Measurements from ENCODE around the gene SERPINF2. TPM values are rescaled to one million over a fixed set of nuclear protein-coding genes. Genes with fewer than 3 reads are reported as not detected.

The SERPINF2 gene
- total and polyA plus RNA-seq, 3 donors from 2014 or later, result 15.3 to 41.9 (median 31.7) TPM

DNA sequence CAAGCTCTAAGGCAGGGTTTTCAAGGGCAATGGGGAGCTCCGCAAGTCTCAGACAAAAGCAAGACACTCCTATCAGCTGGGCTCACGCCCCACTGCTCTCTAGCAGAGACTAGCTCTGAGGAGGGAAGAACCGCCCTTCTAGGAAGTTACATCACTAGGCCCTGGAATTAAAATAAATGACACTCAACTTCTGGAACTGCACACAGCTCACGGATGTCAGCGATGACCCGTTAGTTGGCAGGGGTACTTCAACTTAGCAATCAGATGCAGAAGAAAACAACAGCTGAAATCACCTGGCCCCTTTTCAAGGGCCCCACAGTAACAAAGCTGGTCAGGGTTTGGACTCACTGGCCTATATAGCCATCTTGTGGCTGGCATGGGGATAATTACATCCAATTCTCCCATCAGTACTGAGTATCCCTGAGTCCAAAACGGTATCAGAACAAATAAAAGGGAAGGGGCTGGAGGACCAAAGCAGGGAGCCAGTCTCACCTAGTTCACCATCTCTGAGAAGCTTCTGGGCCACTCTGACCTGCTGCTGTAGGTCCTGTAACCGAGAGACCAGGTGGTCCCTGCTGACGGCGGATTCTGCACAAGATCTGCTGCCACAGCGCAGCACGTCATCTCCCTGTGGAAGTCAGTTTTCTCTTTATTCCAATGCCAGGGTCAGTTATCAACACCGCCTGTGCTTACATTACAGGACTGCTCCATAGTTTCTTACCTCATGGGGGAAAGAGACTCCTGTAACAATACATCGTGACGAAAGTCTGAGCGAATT lies 41.4 kb downstream of the SERPINF2 start:
- H3K36me3 ChIP-seq (ENCODE audit: low read depth, missing control alignments), result no peaks in the 10 kb centered on the region
- no peaks in the 10 kb centered on the region for H3K9me3 ChIP-seq
- TF ChIP-seq, protein P1, sequence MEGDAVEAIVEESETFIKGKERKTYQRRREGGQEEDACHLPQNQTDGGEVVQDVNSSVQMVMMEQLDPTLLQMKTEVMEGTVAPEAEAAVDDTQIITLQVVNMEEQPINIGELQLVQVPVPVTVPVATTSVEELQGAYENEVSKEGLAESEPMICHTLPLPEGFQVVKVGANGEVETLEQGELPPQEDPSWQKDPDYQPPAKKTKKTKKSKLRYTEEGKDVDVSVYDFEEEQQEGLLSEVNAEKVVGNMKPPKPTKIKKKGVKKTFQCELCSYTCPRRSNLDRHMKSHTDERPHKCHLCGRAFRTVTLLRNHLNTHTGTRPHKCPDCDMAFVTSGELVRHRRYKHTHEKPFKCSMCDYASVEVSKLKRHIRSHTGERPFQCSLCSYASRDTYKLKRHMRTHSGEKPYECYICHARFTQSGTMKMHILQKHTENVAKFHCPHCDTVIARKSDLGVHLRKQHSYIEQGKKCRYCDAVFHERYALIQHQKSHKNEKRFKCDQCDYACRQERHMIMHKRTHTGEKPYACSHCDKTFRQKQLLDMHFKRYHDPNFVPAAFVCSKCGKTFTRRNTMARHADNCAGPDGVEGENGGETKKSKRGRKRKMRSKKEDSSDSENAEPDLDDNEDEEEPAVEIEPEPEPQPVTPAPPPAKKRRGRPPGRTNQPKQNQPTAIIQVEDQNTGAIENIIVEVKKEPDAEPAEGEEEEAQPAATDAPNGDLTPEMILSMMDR (IDR thresholded peaks at IDR 0.05), result peak; percentile 87 to 95 (median 93)
- peak; percentile 27 for TF ChIP-seq POLR2A (IDR thresholded peaks at IDR 0.05)
- WGBS, 2 donors, result 58 to 59% methylated on average over 16 of the region's 16 CpGs
- H3K27ac ChIP-seq, result peak overlapping the region; percentile 93 to 96
- peak; percentile 91 for DNase-seq
- no peak overlapping the region for H3K4me3 ChIP-seq
- H3K27me3 ChIP-seq, result no peaks in the 10 kb centered on the region
- H3K4me1 ChIP-seq, result peaks cover 62% of the 10 kb centered on the region
- intact Hi-C loops (cut with DNase I; ENCODE audit: low total_unique reads), result loop anchor here (5.0 kb wide), 1 partner anchor 52 kb away; no protein-coding TSS in a partner anchor

DNA sequence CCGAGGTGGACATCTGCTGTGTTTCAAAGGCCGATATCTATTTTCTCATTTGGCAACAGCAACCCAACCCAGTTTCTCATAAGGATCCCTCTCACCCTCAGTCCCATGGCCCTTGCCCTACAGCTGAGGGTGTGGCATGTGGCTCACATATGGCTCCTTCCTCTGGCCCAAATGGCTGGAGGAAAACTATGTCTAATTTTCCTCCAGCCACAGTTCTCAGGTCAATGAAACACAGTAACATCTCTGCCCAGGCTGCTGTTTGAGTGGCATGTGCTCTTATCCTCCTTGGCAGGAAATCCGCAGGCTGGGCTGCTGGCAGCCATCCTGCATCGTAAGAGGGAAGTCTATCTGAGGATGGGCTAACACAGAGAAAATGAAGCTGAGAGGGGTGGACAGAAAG lies 43.3 kb downstream of the SERPINF2 start:
- H3K36me3 ChIP-seq (ENCODE audit: low read depth, missing control alignments), result no peaks in the 10 kb centered on the region
- 67 to 68% methylated on average over 4 of the region's 4 CpGs for WGBS, 2 donors
- TF ChIP-seq POLR2A (IDR thresholded peaks at IDR 0.05), result no peak
- TF ChIP-seq, protein P1 (IDR thresholded peaks at IDR 0.05), result no peak
- H3K27me3 ChIP-seq, result no peaks in the 10 kb centered on the region
- DNase-seq, result no peak
- H3K27ac ChIP-seq, result peak overlapping the region; percentile 33 to 92
- H3K9me3 ChIP-seq, result no peaks in the 10 kb centered on the region
- intact Hi-C loops (cut with DNase I; ENCODE audit: low total_unique reads), result no loop called here
- peaks cover 43% of the 10 kb centered on the region for H3K4me1 ChIP-seq
- no peak overlapping the region for H3K4me3 ChIP-seq

DNA sequence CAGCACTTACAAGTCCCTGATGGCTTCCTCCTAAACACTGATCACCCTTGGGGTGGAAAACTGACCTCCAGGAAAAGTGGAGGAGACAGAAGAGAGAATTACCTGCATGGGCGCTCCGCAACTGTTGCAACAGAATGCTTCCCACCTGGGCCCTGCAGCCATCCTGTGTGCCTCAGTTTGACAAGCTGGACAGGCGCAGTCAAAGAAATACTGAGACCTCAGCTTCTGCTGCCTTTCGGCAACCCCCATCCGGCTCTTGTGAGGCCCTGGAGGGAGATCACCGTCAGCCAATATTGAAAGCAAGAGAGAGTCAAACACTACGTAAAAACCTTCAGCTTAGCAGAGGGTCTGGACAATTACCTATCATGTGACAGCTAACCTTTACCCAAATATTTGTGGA lies 44.0 kb downstream of the SERPINF2 start:
- 63 to 73% methylated on average over 7 of the region's 7 CpGs for WGBS, 2 donors

GRCh38 chr17:1787301-1787902 lies 44.7 kb downstream of the SERPINF2 start:
- 59 to 62% methylated on average over 12 to 16 of the region's 16 CpGs for WGBS, 2 donors
- no peak for TF ChIP-seq POLR2A (IDR thresholded peaks at IDR 0.05)
- TF ChIP-seq, protein P1 (IDR thresholded peaks at IDR 0.05), result no peak
- peaks cover 32% of the 10 kb centered on the region for H3K4me1 ChIP-seq
- intact Hi-C loops (cut with DNase I; ENCODE audit: low total_unique reads), result no loop called here
- H3K4me3 ChIP-seq, result no peak overlapping the region
- H3K9me3 ChIP-seq, result no peaks in the 10 kb centered on the region
- peak; percentile 71 for DNase-seq
- H3K27me3 ChIP-seq, result no peaks in the 10 kb centered on the region
- H3K36me3 ChIP-seq (ENCODE audit: low read depth, missing control alignments), result no peaks in the 10 kb centered on the region
- peak overlapping the region; percentile 12 to 92 for H3K27ac ChIP-seq

More for the DNA sequence above, 44.0 kb downstream of the SERPINF2 start:
- Histone ChIP-seq H3K27me3 (no peaks in the 10 kb centered on the region), H3K4me3 (no peak overlapping the region), H3K36me3 (ENCODE audit: low read depth, missing control alignments) (no peaks in the 10 kb centered on the region), H3K27ac (peak overlapping the region; percentile 12 to 92), H3K4me1 (peaks cover 35% of the 10 kb centered on the region), H3K9me3 (no peaks in the 10 kb centered on the region)
- TF ChIP-seq, protein P1 (IDR thresholded peaks at IDR 0.05), result no peak
- TF ChIP-seq POLR2A (IDR thresholded peaks at IDR 0.05), result no peak
- intact Hi-C loops (cut with DNase I; ENCODE audit: low total_unique reads), result no loop called here
- no peak for DNase-seq
